ENCODE measurements around the gene TMEM192.

DNA sequence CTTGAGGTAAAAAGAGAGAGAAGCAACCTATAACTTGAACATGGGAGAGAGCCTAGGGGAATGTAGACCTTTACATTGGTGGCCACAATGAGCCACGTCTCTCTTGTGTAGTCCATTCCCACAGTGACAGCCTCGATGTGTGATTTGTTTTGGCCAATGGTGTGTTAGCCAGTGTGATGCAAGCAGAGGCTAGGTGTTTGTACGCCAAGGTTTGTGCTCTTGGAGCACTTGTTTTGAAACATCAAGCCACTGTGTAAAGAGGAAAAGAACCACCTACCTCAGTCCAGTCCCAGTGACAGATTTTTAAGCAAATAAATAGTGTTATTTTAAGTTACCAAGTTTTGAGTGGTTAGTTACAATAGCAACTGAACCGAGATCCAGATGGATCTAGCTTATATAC is 23.9 kb upstream of the TMEM192 start:
- TF ChIP-seq, protein P1, sequence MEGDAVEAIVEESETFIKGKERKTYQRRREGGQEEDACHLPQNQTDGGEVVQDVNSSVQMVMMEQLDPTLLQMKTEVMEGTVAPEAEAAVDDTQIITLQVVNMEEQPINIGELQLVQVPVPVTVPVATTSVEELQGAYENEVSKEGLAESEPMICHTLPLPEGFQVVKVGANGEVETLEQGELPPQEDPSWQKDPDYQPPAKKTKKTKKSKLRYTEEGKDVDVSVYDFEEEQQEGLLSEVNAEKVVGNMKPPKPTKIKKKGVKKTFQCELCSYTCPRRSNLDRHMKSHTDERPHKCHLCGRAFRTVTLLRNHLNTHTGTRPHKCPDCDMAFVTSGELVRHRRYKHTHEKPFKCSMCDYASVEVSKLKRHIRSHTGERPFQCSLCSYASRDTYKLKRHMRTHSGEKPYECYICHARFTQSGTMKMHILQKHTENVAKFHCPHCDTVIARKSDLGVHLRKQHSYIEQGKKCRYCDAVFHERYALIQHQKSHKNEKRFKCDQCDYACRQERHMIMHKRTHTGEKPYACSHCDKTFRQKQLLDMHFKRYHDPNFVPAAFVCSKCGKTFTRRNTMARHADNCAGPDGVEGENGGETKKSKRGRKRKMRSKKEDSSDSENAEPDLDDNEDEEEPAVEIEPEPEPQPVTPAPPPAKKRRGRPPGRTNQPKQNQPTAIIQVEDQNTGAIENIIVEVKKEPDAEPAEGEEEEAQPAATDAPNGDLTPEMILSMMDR (conservative IDR thresholded peaks at IDR 0.05 in 1 of 2, IDR thresholded peaks at IDR 0.05 in 1 of 2; ENCODE audit: extremely low read depth in 1 of 2, insufficient read depth in 1 of 2, low read depth in 1 of 2, low read length in 2 of 2), result no peak
- TF ChIP-seq EZH2 (IDR thresholded peaks at IDR 0.05; ENCODE audit: borderline replicate concordance, low read length), result no peak

Measured in mammary epithelial cell (primary cell).